Measurements from ENCODE around the gene ANKS3. TPM values are rescaled to one million over a fixed set of nuclear protein-coding genes. Genes with fewer than 3 reads are reported as not detected.
A peak's percentile ranks its signal among the peaks of the same experiment; 100 is the strongest.

ANKS3 gene
- total RNA-seq, 6 experiments from 2014 or later: 4.7 to 10.7 (median 7.6) TPM

DNA sequence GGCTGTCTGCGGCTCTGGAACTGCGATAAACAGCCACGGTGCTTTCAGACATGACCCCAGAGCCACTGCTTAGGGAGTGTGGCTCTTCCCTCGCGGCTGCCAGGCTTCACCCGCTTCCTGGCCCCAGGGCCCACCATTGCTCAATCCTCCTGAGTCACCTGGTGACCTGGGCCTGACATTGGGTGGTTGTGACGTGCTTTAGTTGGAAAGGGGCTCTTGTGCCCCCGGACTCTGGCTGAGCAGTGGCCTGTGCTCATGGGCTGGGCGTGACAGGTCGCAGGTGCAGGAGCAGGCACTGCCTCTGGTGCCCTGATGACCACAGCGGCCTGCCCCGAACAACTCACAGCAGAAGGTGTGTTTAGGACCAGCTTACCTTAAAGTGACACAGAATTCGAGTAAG, 49.3 kb downstream of the ANKS3 start:
- intact Hi-C loops (cut with DNase I): no loop called here
- peaks cover 0 to 13% (median 6%) of the 10 kb centered on the region in 4 donors for H3K36me3 ChIP-seq
- TF ChIP-seq, protein P1, sequence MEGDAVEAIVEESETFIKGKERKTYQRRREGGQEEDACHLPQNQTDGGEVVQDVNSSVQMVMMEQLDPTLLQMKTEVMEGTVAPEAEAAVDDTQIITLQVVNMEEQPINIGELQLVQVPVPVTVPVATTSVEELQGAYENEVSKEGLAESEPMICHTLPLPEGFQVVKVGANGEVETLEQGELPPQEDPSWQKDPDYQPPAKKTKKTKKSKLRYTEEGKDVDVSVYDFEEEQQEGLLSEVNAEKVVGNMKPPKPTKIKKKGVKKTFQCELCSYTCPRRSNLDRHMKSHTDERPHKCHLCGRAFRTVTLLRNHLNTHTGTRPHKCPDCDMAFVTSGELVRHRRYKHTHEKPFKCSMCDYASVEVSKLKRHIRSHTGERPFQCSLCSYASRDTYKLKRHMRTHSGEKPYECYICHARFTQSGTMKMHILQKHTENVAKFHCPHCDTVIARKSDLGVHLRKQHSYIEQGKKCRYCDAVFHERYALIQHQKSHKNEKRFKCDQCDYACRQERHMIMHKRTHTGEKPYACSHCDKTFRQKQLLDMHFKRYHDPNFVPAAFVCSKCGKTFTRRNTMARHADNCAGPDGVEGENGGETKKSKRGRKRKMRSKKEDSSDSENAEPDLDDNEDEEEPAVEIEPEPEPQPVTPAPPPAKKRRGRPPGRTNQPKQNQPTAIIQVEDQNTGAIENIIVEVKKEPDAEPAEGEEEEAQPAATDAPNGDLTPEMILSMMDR (IDR thresholded peaks at IDR 0.05): no peak
- peak; percentile 67 for TF ChIP-seq POLR2A (IDR thresholded peaks at IDR 0.05)
- ATAC-seq (peak; percentile 42 to 59 (median 54)), DNase-seq (peak; percentile 90 to 97 (median 96))
- peaks cover 0 to 80% (median 34%) of the 10 kb centered on the region in 4 donors for H3K4me1 ChIP-seq
- H3K9me3 ChIP-seq: no peaks in the 10 kb centered on the region
- H3K4me3 ChIP-seq: no peak overlapping the region
- 43% methylated on average over 3 of the region's 13 CpGs for WGBS (ENCODE audit: insufficient coverage, low coverage, low lambda C conversion rate, missing lambda C conversion rate)
- H3K27ac ChIP-seq: peak overlapping the region; percentile 81 to 96 (median 84)
- no peaks in the 10 kb centered on the region for H3K27me3 ChIP-seq

- Histone ChIP-seq H3K4me1 (peaks cover 0 to 76% (median 34%) of the 10 kb centered on the region in 4 donors), H3K9me3 (no peaks in the 10 kb centered on the region), H3K27me3 (no peaks in the 10 kb centered on the region), H3K27ac (peak overlapping the region; percentile 81 to 96 (median 84)), H3K4me3 (no peak overlapping the region), H3K36me3 (peaks cover 0 to 13% (median 6%) of the 10 kb centered on the region in 4 donors)
- DNase-seq (peak; percentile 70 to 88 (median 82)), ATAC-seq (peak; percentile 25 to 36 (median 32))
- TF ChIP-seq, protein P1 (IDR thresholded peaks at IDR 0.05): no peak
- TF ChIP-seq POLR2A (IDR thresholded peaks at IDR 0.05): no peak
- intact Hi-C loops (cut with DNase I): no loop called here
- 27% methylated on average over 5 of the region's 23 CpGs for WGBS (ENCODE audit: insufficient coverage, low coverage, low lambda C conversion rate, missing lambda C conversion rate)
These were observed 49.9 kb downstream of the ANKS3 start for GRCh38 chr16:4684058-4684715.

GRCh38 chr16:4683255-4684057, 50.6 kb downstream of the ANKS3 start:
- peak overlapping the region; percentile 81 to 96 (median 84) for H3K27ac ChIP-seq
- H3K36me3 ChIP-seq: peaks cover 0 to 13% (median 6%) of the 10 kb centered on the region in 4 donors
- intact Hi-C loops (cut with DNase I): no loop called here

DNA sequence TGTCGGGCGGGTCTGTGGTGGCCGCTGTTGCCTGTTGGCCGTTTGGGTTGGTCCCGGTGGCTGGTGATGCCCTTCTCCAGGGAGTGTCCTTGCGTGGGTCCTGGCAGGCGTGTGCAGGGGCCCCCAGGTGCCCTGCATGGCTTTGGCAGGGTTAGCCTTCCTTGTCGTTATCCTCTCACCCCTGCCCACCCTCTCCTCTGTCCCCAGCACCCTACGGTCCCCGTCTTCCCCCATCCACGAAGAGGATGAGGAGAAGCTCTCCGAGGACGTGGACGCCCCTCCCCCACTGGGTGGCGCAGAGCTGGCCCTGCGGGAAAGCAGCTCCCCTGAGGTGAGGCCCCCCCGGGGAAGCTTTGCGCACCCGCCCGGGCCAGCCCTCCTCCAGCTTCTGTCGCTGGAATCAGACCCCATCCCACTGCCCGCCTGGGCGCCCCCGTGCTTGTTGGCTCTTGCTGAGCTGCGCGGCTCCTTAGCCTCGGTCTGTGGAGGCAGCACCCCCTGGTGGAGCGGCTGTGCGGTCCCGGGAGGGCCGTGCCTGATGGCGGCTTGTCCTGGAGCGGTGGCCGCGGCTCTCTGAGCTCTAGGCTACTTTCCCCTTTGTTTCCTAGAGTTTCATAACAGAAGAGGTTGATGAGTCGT, 51.3 kb downstream of the ANKS3 start:
- Histone ChIP-seq H3K36me3 (peaks cover 0 to 13% (median 6%) of the 10 kb centered on the region in 4 donors), H3K9me3 (no peaks in the 10 kb centered on the region), H3K4me3 (no peak overlapping the region), H3K4me1 (peaks cover 0 to 76% (median 30%) of the 10 kb centered on the region in 4 donors), H3K27me3 (no peaks in the 10 kb centered on the region), H3K27ac (peak overlapping the region; percentile 17 to 96 (median 81))
- ATAC-seq (peak; percentile 14 to 28 (median 16)), DNase-seq (peak in 2 of 3 donors; percentile 75 to 81)
- intact Hi-C loops (cut with DNase I): no loop called here
- TF ChIP-seq, protein P1 (IDR thresholded peaks at IDR 0.05): peak; percentile 51 to 72 (median 55)
- no peak for TF ChIP-seq POLR2A (IDR thresholded peaks at IDR 0.05)
- 17% methylated on average over 9 of the region's 36 CpGs for WGBS (ENCODE audit: insufficient coverage, low coverage, low lambda C conversion rate, missing lambda C conversion rate)

More at GRCh38 chr16:4683255-4684057, 50.6 kb downstream of the ANKS3 start:
- Histone ChIP-seq H3K4me1 (peaks cover 0 to 76% (median 34%) of the 10 kb centered on the region in 4 donors), H3K9me3 (no peaks in the 10 kb centered on the region), H3K27me3 (no peaks in the 10 kb centered on the region), H3K4me3 (no peak overlapping the region)
- 51% methylated on average over 8 of the region's 17 CpGs for WGBS (ENCODE audit: insufficient coverage, low coverage, low lambda C conversion rate, missing lambda C conversion rate)
- TF ChIP-seq, protein P1 (IDR thresholded peaks at IDR 0.05): no peak
- TF ChIP-seq POLR2A (IDR thresholded peaks at IDR 0.05): no peak
- DNase-seq: peak; percentile 53 to 88 (median 85)
- ATAC-seq: peak in 2 of 4 donors; percentile 3 to 19

All from right lobe of liver (tissue), 6 donors.